Measurements from ENCODE around the gene ADCY2.

The ADCY2 gene

DNA sequence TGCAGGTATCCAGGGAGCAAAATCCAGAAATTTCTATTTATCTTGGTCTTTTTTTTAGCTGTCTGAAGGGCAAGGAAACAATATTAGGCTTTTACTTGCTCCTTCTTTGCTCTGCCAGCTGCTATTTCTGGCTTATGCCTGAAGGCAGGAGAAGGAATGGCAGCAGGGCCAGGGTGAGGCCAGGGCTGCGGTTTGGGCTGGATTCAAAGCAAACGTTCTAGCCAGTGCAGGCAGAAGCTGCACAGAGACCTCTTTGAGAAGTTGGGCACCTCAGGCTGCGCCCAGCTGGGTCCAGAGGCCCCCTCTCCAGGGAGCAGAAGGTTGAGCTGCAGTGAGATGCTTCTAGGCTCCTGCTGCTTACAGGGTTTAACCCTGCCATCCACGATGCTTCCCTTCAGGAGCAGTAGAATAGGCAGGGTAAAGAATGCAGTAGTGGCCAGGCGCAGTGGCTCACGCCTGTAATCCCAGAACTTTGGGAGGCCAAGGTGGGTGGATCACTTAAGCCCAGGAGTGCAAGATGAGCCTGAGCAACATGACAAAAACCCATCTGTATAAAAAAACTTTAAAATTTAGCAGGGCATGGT lies 201.2 kb downstream of the ADCY2 start:
- Histone ChIP-seq H3K4me1 (ENCODE audit: control insufficient read depth in 5 of 5, insufficient read depth in 5 of 5, low read length in 5 of 5) (no peaks in the 10 kb centered on the region), H3K9ac (ENCODE audit: low read length in 5 of 5) (no peak overlapping the region), H3K4me3 (ENCODE audit: low read depth in 1 of 5, low read length in 5 of 5) (no peak overlapping the region), H3K9me3 (ENCODE audit: control insufficient read depth in 5 of 5, low read length in 5 of 5) (peaks cover 0 to 4% (median 0%) of the 10 kb centered on the region in 5 donors), H3K27ac (ENCODE audit: low read depth, low read length) (no peak overlapping the region), H3K27me3 (ENCODE audit: control insufficient read depth in 5 of 5, insufficient read depth in 4 of 5, low read length in 5 of 5) (peaks cover 0 to 2% (median 0%) of the 10 kb centered on the region in 5 donors), H3K36me3 (ENCODE audit: control insufficient read depth in 5 of 5, insufficient read depth in 5 of 5, low read length in 5 of 5) (no peaks in the 10 kb centered on the region)

- Histone ChIP-seq H3K27ac (ENCODE audit: low read depth, low read length) (no peak overlapping the region), H3K9ac (ENCODE audit: low read length in 5 of 5) (no peak overlapping the region), H3K36me3 (ENCODE audit: control insufficient read depth in 5 of 5, insufficient read depth in 5 of 5, low read length in 5 of 5) (no peaks in the 10 kb centered on the region), H3K4me1 (ENCODE audit: control insufficient read depth in 5 of 5, insufficient read depth in 5 of 5, low read length in 5 of 5) (no peaks in the 10 kb centered on the region), H3K9me3 (ENCODE audit: control insufficient read depth in 5 of 5, low read length in 5 of 5) (peaks cover 0 to 8% (median 7%) of the 10 kb centered on the region in 5 donors), H3K27me3 (ENCODE audit: control insufficient read depth in 5 of 5, insufficient read depth in 4 of 5, low read length in 5 of 5) (no peaks in the 10 kb centered on the region), H3K4me3 (ENCODE audit: low read depth in 1 of 5, low read length in 5 of 5) (no peak overlapping the region)
These were observed 211.0 kb downstream of the ADCY2 start for GRCh38 chr5:7606840-7607465.

GRCh38 chr5:7608772-7609171 lies 212.8 kb downstream of the ADCY2 start:
- no peaks in the 10 kb centered on the region for H3K4me1 ChIP-seq (ENCODE audit: control insufficient read depth in 5 of 5, insufficient read depth in 5 of 5, low read length in 5 of 5)
- no peaks in the 10 kb centered on the region for H3K36me3 ChIP-seq (ENCODE audit: control insufficient read depth in 5 of 5, insufficient read depth in 5 of 5, low read length in 5 of 5)
- H3K27me3 ChIP-seq (ENCODE audit: control insufficient read depth in 5 of 5, insufficient read depth in 4 of 5, low read length in 5 of 5) = no peaks in the 10 kb centered on the region
- H3K27ac ChIP-seq (ENCODE audit: low read depth, low read length) = no peak overlapping the region
- no peak overlapping the region for H3K4me3 ChIP-seq (ENCODE audit: low read depth in 1 of 5, low read length in 5 of 5)
- no peak overlapping the region for H3K9ac ChIP-seq (ENCODE audit: low read length in 5 of 5)
- peaks cover 0 to 2% (median 0%) of the 10 kb centered on the region in 5 donors for H3K9me3 ChIP-seq (ENCODE audit: control insufficient read depth in 5 of 5, low read length in 5 of 5)

DNA sequence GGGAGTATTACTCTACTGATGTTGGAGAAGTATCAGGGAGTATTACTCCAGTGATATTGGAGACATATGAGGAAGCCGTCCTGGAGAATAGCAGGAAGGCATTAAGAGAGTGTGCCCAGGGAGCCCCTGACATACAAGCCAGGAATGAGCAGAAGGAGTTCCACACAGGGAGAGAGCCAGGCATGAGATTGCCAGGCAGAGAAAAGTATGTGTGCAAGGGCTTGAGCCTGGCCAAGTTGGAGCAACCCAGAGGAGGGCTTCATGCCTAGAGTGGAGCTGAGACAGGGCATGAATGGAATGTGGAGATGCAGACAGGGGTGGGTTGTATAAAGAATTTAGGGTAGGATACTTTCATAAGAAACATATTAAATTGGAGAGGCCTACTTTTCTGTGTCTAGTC lies 213.8 kb downstream of the ADCY2 start:
- Histone ChIP-seq H3K9ac (ENCODE audit: low read length in 5 of 5) (no peak overlapping the region), H3K4me1 (ENCODE audit: control insufficient read depth in 5 of 5, insufficient read depth in 5 of 5, low read length in 5 of 5) (no peaks in the 10 kb centered on the region), H3K4me3 (ENCODE audit: low read depth in 1 of 5, low read length in 5 of 5) (no peak overlapping the region), H3K27ac (ENCODE audit: low read depth, low read length) (no peak overlapping the region), H3K9me3 (ENCODE audit: control insufficient read depth in 5 of 5, low read length in 5 of 5) (peaks cover 0 to 2% (median 0%) of the 10 kb centered on the region in 5 donors), H3K27me3 (ENCODE audit: control insufficient read depth in 5 of 5, insufficient read depth in 4 of 5, low read length in 5 of 5) (no peaks in the 10 kb centered on the region), H3K36me3 (ENCODE audit: control insufficient read depth in 5 of 5, insufficient read depth in 5 of 5, low read length in 5 of 5) (no peaks in the 10 kb centered on the region)

DNA sequence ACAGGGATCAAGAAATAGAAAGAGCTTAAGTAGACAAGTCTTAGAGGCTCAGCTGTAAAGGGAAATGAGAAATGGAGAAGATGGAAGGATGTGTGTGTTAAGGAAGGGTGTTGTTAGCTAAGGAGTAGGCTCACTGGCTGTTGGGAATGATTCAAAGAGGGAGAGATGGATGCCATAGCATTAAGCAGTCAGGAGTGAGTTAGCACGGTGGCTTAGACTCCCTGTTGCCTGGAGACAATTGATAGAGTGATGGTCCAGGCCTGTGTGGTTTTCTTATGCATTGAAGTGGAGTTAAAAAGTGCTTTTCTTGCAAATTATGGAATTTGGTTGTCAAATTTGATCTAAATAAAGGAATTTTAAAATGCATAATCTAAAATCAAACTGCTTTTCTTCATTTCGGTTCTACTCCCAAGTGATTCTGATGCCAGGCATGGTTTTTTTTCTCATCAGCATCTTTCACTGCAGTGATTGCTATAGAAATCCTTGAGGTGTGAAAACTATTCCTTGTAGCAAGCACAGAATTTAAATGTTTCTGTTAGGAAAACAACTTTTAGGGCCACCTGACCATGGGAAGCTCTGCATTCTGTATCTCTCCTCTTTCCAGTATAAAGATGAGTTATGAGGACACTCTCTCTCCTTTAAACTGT lies 214.7 kb downstream of the ADCY2 start:
- Histone ChIP-seq H3K9me3 (ENCODE audit: control insufficient read depth in 5 of 5, low read length in 5 of 5) (peaks cover 0 to 2% (median 0%) of the 10 kb centered on the region in 5 donors), H3K36me3 (ENCODE audit: control insufficient read depth in 5 of 5, insufficient read depth in 5 of 5, low read length in 5 of 5) (no peaks in the 10 kb centered on the region), H3K4me1 (ENCODE audit: control insufficient read depth in 5 of 5, insufficient read depth in 5 of 5, low read length in 5 of 5) (no peaks in the 10 kb centered on the region), H3K27me3 (ENCODE audit: control insufficient read depth in 5 of 5, insufficient read depth in 4 of 5, low read length in 5 of 5) (no peaks in the 10 kb centered on the region), H3K27ac (ENCODE audit: low read depth, low read length) (no peak overlapping the region), H3K9ac (ENCODE audit: low read length in 5 of 5) (no peak overlapping the region), H3K4me3 (ENCODE audit: low read depth in 1 of 5, low read length in 5 of 5) (no peak overlapping the region)

DNA sequence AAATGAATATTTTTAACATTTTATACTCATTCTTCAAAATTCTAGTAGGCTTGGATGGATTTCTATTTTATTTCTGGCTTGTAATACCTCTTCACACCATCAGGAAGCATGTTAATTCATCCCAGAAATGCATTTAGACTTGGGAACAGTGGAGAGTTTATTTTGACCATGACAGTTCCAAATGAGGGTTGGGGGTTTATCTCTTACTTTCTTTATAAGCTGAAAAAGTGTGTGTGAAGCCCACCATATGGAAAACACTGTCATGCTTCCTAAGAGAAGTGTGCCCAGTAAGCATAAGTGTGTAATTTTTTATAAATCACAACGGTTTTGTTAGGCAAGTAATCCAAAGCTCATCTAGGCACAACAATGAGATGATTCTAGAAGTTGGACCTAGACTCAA lies 215.6 kb downstream of the ADCY2 start:
- Histone ChIP-seq H3K4me3 (ENCODE audit: low read depth in 1 of 5, low read length in 5 of 5) (no peak overlapping the region), H3K27ac (ENCODE audit: low read depth, low read length) (no peak overlapping the region), H3K27me3 (ENCODE audit: control insufficient read depth in 5 of 5, insufficient read depth in 4 of 5, low read length in 5 of 5) (no peaks in the 10 kb centered on the region), H3K4me1 (ENCODE audit: control insufficient read depth in 5 of 5, insufficient read depth in 5 of 5, low read length in 5 of 5) (no peaks in the 10 kb centered on the region), H3K9ac (ENCODE audit: low read length in 5 of 5) (no peak overlapping the region), H3K9me3 (ENCODE audit: control insufficient read depth in 5 of 5, low read length in 5 of 5) (peaks cover 0 to 2% (median 0%) of the 10 kb centered on the region in 5 donors), H3K36me3 (ENCODE audit: control insufficient read depth in 5 of 5, insufficient read depth in 5 of 5, low read length in 5 of 5) (no peaks in the 10 kb centered on the region)

- no peak overlapping the region for H3K27ac ChIP-seq (ENCODE audit: low read depth, low read length)
- H3K9me3 ChIP-seq (ENCODE audit: control insufficient read depth in 5 of 5, low read length in 5 of 5) = peaks cover 0 to 2% (median 0%) of the 10 kb centered on the region in 5 donors
- H3K4me3 ChIP-seq (ENCODE audit: low read depth in 1 of 5, low read length in 5 of 5) = no peak overlapping the region
- H3K27me3 ChIP-seq (ENCODE audit: control insufficient read depth in 5 of 5, insufficient read depth in 4 of 5, low read length in 5 of 5) = no peaks in the 10 kb centered on the region
- no peaks in the 10 kb centered on the region for H3K36me3 ChIP-seq (ENCODE audit: control insufficient read depth in 5 of 5, insufficient read depth in 5 of 5, low read length in 5 of 5)
- no peaks in the 10 kb centered on the region for H3K4me1 ChIP-seq (ENCODE audit: control insufficient read depth in 5 of 5, insufficient read depth in 5 of 5, low read length in 5 of 5)
- no peak overlapping the region for H3K9ac ChIP-seq (ENCODE audit: low read length in 5 of 5)
These were observed 219.7 kb downstream of the ADCY2 start for GRCh38 chr5:7615566-7616061.

DNA sequence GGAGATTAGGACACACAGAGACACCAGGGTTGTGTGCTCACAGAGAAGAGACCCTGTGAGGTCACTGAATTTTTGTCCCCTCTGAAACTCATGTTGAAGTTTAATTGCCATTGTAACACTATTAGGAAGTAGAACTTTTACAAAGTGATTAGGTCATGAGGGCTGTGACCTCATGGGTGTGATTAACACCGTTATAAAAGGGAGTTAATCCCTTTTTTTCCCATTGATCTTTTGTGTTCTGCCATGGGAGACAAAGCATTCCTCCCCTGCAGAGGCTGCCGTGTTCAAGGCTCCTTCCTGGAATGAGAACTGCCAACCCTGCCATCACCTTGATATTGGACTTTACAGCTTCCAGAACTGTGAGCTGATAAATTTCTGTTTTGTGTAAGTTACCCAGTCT lies 221.0 kb downstream of the ADCY2 start:
- Histone ChIP-seq H3K9me3 (ENCODE audit: control insufficient read depth in 5 of 5, low read length in 5 of 5) (peaks cover 0 to 2% (median 0%) of the 10 kb centered on the region in 5 donors), H3K36me3 (ENCODE audit: control insufficient read depth in 5 of 5, insufficient read depth in 5 of 5, low read length in 5 of 5) (no peaks in the 10 kb centered on the region), H3K27ac (ENCODE audit: low read depth, low read length) (no peak overlapping the region), H3K9ac (ENCODE audit: low read length in 5 of 5) (no peak overlapping the region), H3K4me1 (ENCODE audit: control insufficient read depth in 5 of 5, insufficient read depth in 5 of 5, low read length in 5 of 5) (no peaks in the 10 kb centered on the region), H3K4me3 (ENCODE audit: low read depth in 1 of 5, low read length in 5 of 5) (no peak overlapping the region), H3K27me3 (ENCODE audit: control insufficient read depth in 5 of 5, insufficient read depth in 4 of 5, low read length in 5 of 5) (no peaks in the 10 kb centered on the region)

DNA sequence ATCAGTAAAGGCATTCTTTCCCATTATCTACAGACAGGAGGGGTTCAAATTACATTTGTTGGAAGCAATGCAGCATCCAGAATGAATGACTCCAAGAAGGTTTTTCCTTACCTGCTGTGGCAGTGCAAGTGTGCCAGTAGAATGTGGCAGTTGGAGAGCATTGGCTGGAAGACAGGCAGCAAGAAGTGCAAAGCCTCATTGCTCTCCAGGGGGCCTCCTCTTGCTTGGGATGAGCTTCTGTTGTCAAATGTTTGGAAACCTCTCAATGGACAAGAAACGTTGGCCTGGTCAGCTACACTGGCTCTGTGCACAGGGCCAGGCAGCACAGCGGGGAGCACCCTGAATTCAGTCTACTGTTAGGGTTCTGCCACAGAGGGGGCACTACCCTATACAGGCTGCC lies 226.6 kb downstream of the ADCY2 start:
- no peaks in the 10 kb centered on the region for H3K4me1 ChIP-seq (ENCODE audit: control insufficient read depth in 5 of 5, insufficient read depth in 5 of 5, low read length in 5 of 5)
- H3K4me3 ChIP-seq (ENCODE audit: low read depth in 1 of 5, low read length in 5 of 5) = no peak overlapping the region
- H3K9ac ChIP-seq (ENCODE audit: low read length in 5 of 5) = no peak overlapping the region
- no peak overlapping the region for H3K27ac ChIP-seq (ENCODE audit: low read depth, low read length)
- H3K9me3 ChIP-seq (ENCODE audit: control insufficient read depth in 5 of 5, low read length in 5 of 5) = peaks cover 0 to 9% (median 0%) of the 10 kb centered on the region in 5 donors
- no peaks in the 10 kb centered on the region for H3K36me3 ChIP-seq (ENCODE audit: control insufficient read depth in 5 of 5, insufficient read depth in 5 of 5, low read length in 5 of 5)
- no peaks in the 10 kb centered on the region for H3K27me3 ChIP-seq (ENCODE audit: control insufficient read depth in 5 of 5, insufficient read depth in 4 of 5, low read length in 5 of 5)

DNA sequence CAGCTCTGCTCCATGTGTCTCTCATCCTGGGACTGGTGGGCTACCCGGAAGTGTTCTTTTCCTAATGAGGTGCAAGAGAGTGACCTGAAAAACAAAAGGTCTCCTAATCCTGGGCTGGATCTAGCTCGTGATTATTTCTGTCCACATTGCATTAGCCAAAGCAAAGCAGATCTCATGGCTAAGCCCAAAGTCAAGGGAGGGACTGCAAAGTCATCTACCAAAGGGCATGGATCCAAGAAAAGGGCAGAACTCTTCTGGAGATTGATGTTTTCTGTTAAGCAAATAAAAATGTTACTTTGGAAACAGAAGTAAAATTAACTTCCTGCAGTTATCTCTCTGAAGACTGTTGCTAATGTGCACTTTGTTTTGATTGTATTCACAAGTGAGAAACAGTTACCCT lies 229.8 kb downstream of the ADCY2 start:
- Histone ChIP-seq H3K4me3 (ENCODE audit: low read depth in 1 of 5, low read length in 5 of 5) (no peak overlapping the region), H3K9me3 (ENCODE audit: control insufficient read depth in 5 of 5, low read length in 5 of 5) (peaks cover 0 to 9% (median 0%) of the 10 kb centered on the region in 5 donors), H3K27me3 (ENCODE audit: control insufficient read depth in 5 of 5, insufficient read depth in 4 of 5, low read length in 5 of 5) (no peaks in the 10 kb centered on the region), H3K36me3 (ENCODE audit: control insufficient read depth in 5 of 5, insufficient read depth in 5 of 5, low read length in 5 of 5) (no peaks in the 10 kb centered on the region), H3K27ac (ENCODE audit: low read depth, low read length) (no peak overlapping the region), H3K9ac (ENCODE audit: low read length in 5 of 5) (no peak overlapping the region), H3K4me1 (ENCODE audit: control insufficient read depth in 5 of 5, insufficient read depth in 5 of 5, low read length in 5 of 5) (no peaks in the 10 kb centered on the region)

Measured in subcutaneous abdominal adipose tissue (tissue), 5 donors.